DMS153 (cell line): ENCODE data around the gene NXF2B.
"Not testable (repeated sequence)": the region's sequence is repeated elsewhere in the genome, so short reads cannot be mapped to it uniquely, and the experiment has no call there.

Source experiments
- DNase-seq: peaks from one replicate; lab custom pipeline; 2025; lab: John Stamatoyannopoulos, UW

The NXF2B gene, protein sequence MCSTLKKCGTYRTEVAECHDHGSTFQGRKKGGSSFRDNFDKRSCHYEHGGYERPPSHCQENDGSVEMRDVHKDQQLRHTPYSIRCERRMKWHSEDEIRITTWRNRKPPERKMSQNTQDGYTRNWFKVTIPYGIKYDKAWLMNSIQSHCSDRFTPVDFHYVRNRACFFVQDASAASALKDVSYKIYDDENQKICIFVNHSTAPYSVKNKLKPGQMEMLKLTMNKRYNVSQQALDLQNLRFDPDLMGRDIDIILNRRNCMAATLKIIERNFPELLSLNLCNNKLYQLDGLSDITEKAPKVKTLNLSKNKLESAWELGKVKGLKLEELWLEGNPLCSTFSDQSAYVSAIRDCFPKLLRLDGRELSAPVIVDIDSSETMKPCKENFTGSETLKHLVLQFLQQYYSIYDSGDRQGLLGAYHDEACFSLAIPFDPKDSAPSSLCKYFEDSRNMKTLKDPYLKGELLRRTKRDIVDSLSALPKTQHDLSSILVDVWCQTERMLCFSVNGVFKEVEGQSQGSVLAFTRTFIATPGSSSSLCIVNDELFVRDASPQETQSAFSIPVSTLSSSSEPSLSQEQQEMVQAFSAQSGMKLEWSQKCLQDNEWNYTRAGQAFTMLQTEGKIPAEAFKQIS

GRCh38 chrX:102439908-102440307 is at the start of gene NXF2B:
Gene NXF2B, minus strand, starts transcription at chrX:102440008. Its CDS starts 59,972 bp downstream, at chrX:102380036.
- not testable (repeated sequence) for DNase-seq

DNA sequence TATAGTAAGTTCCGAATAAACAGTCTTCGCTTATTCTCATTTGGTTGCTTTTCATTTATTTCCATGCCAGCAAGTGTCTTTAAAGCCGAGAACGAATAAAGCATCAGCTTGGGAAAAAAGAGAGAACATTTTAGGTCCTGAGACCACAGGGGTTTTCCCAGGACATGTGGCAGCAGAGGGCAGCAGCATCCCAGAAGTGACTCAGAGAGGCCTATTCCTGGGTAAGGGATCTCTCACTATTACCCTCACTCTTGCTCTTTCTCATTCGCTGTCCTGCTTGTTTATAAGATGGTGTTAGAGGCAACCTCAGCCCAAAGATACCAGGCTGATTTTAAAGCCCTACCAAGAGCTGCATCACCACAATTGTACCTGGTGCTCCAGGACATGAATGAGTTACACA is 39.0 kb upstream of the NXF2B start:
- not testable (repeated sequence) for DNase-seq

- not testable (repeated sequence) for DNase-seq
These were observed 32.0 kb upstream of the NXF2B start, which contains the start of gene TCP11X2 for GRCh38 chrX:102471762-102472220. Gene TCP11X2, minus strand, starts transcription at chrX:102471812.

GRCh38 chrX:102470215-102470614 is 30.4 kb upstream of the NXF2B start:
- not testable (repeated sequence) for DNase-seq

GRCh38 chrX:102458615-102459014 is 18.8 kb upstream of the NXF2B start:
- DNase-seq: not testable (repeated sequence)

GRCh38 chrX:102414493-102414892 is 25.3 kb downstream of the NXF2B start:
- not testable (repeated sequence) for DNase-seq

DNA sequence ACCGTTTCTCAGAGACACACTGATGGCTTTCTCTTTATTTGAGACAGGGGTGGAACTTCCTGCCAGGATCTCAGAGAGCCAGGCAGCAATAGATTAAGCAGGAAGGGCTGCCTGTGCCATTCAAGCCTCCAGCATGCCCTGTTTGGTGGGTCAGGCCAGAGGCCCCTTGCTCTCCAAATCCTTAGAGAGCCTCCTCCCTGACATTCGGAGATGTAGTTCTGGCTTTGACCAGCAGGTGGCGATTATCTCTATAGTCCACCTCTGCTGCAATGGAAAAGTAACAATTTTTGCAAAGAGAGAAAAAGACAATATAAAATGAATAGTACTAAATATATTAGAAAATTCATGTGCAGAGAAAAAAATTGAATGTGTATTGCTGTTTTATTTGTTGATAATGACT is 93.9 kb downstream of the NXF2B start:
- no peak for DNase-seq

DNA sequence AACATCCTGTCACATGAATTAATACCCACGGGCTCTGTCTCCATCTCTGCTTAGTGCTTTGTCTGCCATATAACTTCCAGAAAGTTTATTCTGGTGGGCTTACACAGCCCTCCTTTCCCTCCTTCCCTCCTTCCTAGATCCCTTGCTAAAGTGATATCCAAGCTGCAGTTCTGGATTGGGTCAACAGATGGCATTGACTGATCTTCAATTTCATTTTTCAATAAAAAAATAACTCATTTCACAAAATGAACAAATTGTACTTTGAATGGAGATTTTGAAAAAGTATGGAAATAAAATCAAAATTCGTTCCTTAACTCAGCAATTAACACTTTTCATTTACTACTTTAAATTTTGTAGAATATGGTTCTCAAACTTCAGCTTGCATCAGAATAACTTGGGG is 97.9 kb downstream of the NXF2B start:
- DNase-seq: no peak

DNA sequence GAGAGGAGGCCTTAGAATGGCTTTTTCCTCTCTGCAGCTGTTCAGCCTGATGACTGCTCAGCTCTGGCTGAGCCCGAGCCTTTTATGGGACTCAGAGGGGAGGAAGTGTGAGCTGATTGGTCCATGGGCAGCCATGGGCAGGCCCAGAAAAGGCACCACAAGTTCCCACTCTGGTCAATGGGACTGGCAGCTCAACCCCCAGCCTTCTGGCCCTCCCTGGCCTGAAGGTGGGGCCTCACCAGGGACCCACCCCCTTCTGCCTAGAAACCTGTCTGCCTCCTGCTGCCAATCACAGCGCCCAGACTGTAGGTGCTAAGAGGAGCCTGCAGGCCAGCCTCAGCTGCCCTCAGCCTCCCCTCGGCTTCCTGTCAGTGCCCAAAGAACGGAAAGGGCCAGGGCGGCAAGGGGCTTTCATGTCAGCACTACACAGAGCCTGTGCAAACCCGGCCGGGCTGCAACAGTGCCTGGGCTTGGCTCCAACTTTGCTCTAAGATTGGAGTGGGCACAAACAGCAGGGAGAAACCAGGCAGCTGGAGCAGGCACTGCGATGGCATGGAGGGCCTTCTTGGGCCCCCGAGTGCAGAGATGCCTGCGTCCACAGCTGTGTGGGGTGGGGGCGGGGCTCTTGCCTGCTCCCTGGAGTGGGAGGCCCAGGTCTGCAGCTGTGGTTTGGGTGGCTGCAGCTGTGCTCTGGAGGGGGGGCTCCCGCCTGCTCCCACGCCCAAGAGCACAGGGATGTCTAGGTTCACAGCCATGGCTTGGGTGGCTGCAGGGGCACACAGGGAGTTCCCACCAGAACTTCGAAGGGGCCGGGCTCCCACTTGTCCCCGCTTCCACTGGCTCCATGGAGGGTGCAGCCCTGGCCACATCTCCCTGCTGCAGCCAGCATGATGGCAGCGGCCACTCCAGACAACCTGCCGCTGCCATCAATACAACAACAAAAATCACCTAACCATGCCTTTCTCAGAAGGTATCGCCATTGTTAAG is 100.2 kb downstream of the NXF2B start:
- no peak for DNase-seq

- no peak for DNase-seq
These were observed 101.6 kb downstream of the NXF2B start for GRCh38 chrX:102338162-102338561.
